HEK293T (cell line): Measurements from ENCODE around the gene NXNL1.

Experiments used
- CTCF ChIA-PET: fragments of 350-600 bp; formaldehyde crosslinking; extraction: SDS; loops from one replicate; lab custom pipeline; 2021; ENCODE audit warnings: antibody characterized with exemption, inconsistent platforms; lab: Yijun Ruan, JAX
- POLR2A ChIA-PET: fragments of 350-600 bp; formaldehyde crosslinking; extraction: SDS; loops from one replicate; lab custom pipeline; 2020; ENCODE audit warnings: antibody characterized with exemption, inconsistent platforms; lab: Yijun Ruan, JAX
- DNase-seq: peaks from one replicate; pipeline ENCODE4 v3.0.0; 2012; ENCODE audit warnings: mixed read lengths; ENCODE audit errors: extremely low spot score
- ARNT ChIP-seq: fragments of 450-650 bp; IDR thresholded peaks from 2 replicates; pipeline ENCODE4 v1.6.1; 2017; ENCODE audit warnings: mild to moderate bottlenecking
- BHLHE40 ChIP-seq: fragments of 450-650 bp; IDR thresholded peaks from 2 replicates; pipeline ENCODE4 v1.6.1; 2016; ENCODE audit warnings: mild to moderate bottlenecking, moderate library complexity, borderline replicate concordance
- CTBP1 ChIP-seq: fragments of 450-650 bp; IDR thresholded peaks from 2 replicates; pipeline ENCODE4 v1.6.1; 2016; ENCODE audit warnings: borderline replicate concordance
- ELF4 ChIP-seq: fragments of 450-650 bp; IDR thresholded peaks from 2 replicates; pipeline ENCODE4 v1.6.1; 2017; ENCODE audit warnings: antibody characterized with exemption
- FOXA1 ChIP-seq: fragments of 450-650 bp; IDR thresholded peaks from 2 replicates; pipeline ENCODE4 v1.6.1; 2016; ENCODE audit warnings: mild to moderate bottlenecking
- FOXK2 ChIP-seq: fragments of 450-650 bp; IDR thresholded peaks from 2 replicates; pipeline ENCODE4 v1.6.1; 2016; ENCODE audit warnings: mild to moderate bottlenecking
- FOXM1 ChIP-seq: fragments of 450-650 bp; IDR thresholded peaks from 2 replicates; pipeline ENCODE4 v1.6.1; 2017; ENCODE audit warnings: mild to moderate bottlenecking, borderline replicate concordance
- HDGF ChIP-seq: fragments of 450-650 bp; IDR thresholded peaks from 2 replicates; pipeline ENCODE4 v1.6.1; 2017; ENCODE audit warnings: antibody characterized with exemption, borderline replicate concordance
- L3MBTL2 ChIP-seq: fragments of 450-650 bp; conservative IDR thresholded peaks from 2 replicates; pipeline ENCODE4 v1.6.1; 2016; ENCODE audit warnings: mild to moderate bottlenecking
- LEF1 ChIP-seq: fragments of 450-650 bp; IDR thresholded peaks from 2 replicates; pipeline ENCODE4 v1.6.1; 2017; ENCODE audit warnings: mild to moderate bottlenecking, borderline replicate concordance
- NFRKB ChIP-seq: fragments of 450-650 bp; IDR thresholded peaks from 2 replicates; pipeline ENCODE4 v1.6.1; 2016; ENCODE audit warnings: mild to moderate bottlenecking, moderate library complexity
- PKNOX1 ChIP-seq: fragments of 450-650 bp; IDR thresholded peaks from 2 replicates; pipeline ENCODE4 v1.6.1; 2016
- SP1 ChIP-seq: fragments of 450-650 bp; IDR thresholded peaks from 2 replicates; pipeline ENCODE4 v1.6.1; 2017
- SUZ12 ChIP-seq: fragments of 450-650 bp; IDR thresholded peaks from 2 replicates; pipeline ENCODE4 v1.6.1; 2016; ENCODE audit warnings: mild to moderate bottlenecking
- TARDBP ChIP-seq: fragments of 450-650 bp; IDR thresholded peaks from 2 replicates; pipeline ENCODE4 v1.6.1; 2016
- ZNF384 ChIP-seq: fragments of 450-650 bp; IDR thresholded peaks from 2 replicates; pipeline ENCODE4 v1.6.1; 2016

NXNL1 gene

GRCh38 chr19:17411801-17412200 lies 48.9 kb downstream of the NXNL1 start:
- POLR2A ChIA-PET, result interaction anchor here (0.9 to 3.3 kb wide), 3 partner anchors 8 to 100 kb away, joined by 4 to 13 read pairs (median 11); partner anchors contain the start of genes MVB12A and PGLS
- CTCF ChIA-PET, result interaction anchor here (0.8 kb wide), 1 partner anchor 8 kb away, joined by 3 read pairs; the partner anchor contains the start of gene MVB12A
- TF ChIP-seq FOXM1, result no peak
- TF ChIP-seq ARNT, result no peak
- TF ChIP-seq LEF1, result no peak
- no peak for TF ChIP-seq TARDBP
- TF ChIP-seq SP1, result no peak
- no peak for TF ChIP-seq L3MBTL2
- TF ChIP-seq ZNF384, result no peak
- TF ChIP-seq CTBP1, result no peak
- no peak for TF ChIP-seq ELF4
- no peak for TF ChIP-seq FOXA1
- no peak for TF ChIP-seq NFRKB
- TF ChIP-seq PKNOX1, result no peak
- no peak for TF ChIP-seq BHLHE40
- TF ChIP-seq SUZ12, result no peak
- no peak for TF ChIP-seq FOXK2
- TF ChIP-seq HDGF, result no peak
- DNase-seq, result no peak

- DNase-seq, result no peak
- ChIA-PET CTCF (interaction anchor here (0.6 kb wide), 2 partner anchors 693 to 757 kb away, joined by 3 to 4 read pairs; no protein-coding TSS in a partner anchor), POLR2A (interaction anchor here (1.2 kb wide), 1 partner anchor 10 kb away, joined by 3 read pairs; the partner anchor contains the start of gene MVB12A)
- no peak for TF ChIP-seq FOXM1
- no peak for TF ChIP-seq ARNT
- no peak for TF ChIP-seq ZNF384
- no peak for TF ChIP-seq TARDBP
- TF ChIP-seq PKNOX1, result no peak
- no peak for TF ChIP-seq ELF4
- no peak for TF ChIP-seq CTBP1
- TF ChIP-seq SP1, result no peak
- TF ChIP-seq L3MBTL2, result no peak
- TF ChIP-seq FOXK2, result no peak
- no peak for TF ChIP-seq HDGF
Observed at GRCh38 chr19:17409990-17410389, 50.7 kb downstream of the NXNL1 start.

DNA sequence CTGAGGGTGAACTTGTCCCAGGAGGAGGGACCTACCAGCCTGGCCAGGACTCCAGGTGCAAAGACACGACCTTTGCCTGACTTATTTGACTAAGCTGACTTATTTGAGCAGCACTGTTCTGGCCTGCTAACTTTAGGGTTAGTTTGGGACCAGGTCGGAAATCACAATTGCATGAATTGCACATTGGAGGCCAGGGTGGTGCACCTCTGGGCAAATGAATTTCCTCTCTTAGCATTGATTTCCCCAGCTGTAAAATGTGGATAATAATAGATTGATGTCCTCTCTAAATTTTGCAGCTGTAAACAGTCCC lies 53.9 kb downstream of the NXNL1 start:
- TF ChIP-seq LEF1 (no peak), PKNOX1 (no peak), ARNT (no peak), FOXA1 (no peak)
- CTCF ChIA-PET, result no interaction called here
- no peak for DNase-seq
- POLR2A ChIA-PET, result interaction anchor here (3.2 kb wide), 1 partner anchor 12 kb away, joined by 25 read pairs; the partner anchor contains the start of gene MVB12A

GRCh38 chr19:17406046-17406886 lies 54.5 kb downstream of the NXNL1 start:
- POLR2A ChIA-PET, result interaction anchor here (3.2 kb wide), 1 partner anchor 13 kb away, joined by 25 read pairs; the partner anchor contains the start of gene MVB12A
- CTCF ChIA-PET, result interaction anchor here (0.9 kb wide), 1 partner anchor 13 kb away, joined by 4 read pairs; the partner anchor contains the start of gene MVB12A
- no peak for DNase-seq

More at GRCh38 chr19:17406046-17406886, 54.5 kb downstream of the NXNL1 start:
- no peak for TF ChIP-seq ARNT
